Activated B cell treated with CpG ODN at 0.5 μM for 24 hours (primary cell): ENCODE data around the gene WNT3A. TPM values are rescaled to one million over a fixed set of nuclear protein-coding genes. Genes with fewer than 3 reads are reported as not detected.

Experiments
- ATAC-seq: fragments of 200-7000 bp; cut with Tn5 transposase; one replicate; pipeline ENCODE4 v1.10.0; 2021; ENCODE audit warnings: low read depth, mild to moderate bottlenecking, moderate library complexity
- CTCF ChIA-PET: fragments of 350-600 bp; sonication (Branson Sonifier 250); formaldehyde crosslinking; loops from one replicate; lab custom pipeline; 2021; ENCODE audit warnings: antibody characterized with exemption; lab: Charles Lee
- POLR2A ChIA-PET: fragments of 350-600 bp; sonication (Branson Sonifier 250); formaldehyde crosslinking; loops from one replicate; lab custom pipeline; 2021; ENCODE audit warnings: antibody characterized with exemption; lab: Charles Lee
- DNase-seq: peaks from one replicate; pipeline ENCODE4 v3.0.0; 2022
- H3K27ac Mint-ChIP-seq: one replicate; pipeline ENCODE4 v1.8.0; 2020; ENCODE audit warnings: mixed read lengths
- H3K27me3 Mint-ChIP-seq: one replicate; pipeline ENCODE4 v1.8.0; 2021; ENCODE audit warnings: mixed read lengths
- H3K36me3 Mint-ChIP-seq: one replicate; pipeline ENCODE4 v1.8.0; 2021; ENCODE audit warnings: low read depth, mixed read lengths
- H3K4me1 Mint-ChIP-seq: one replicate; pipeline ENCODE4 v1.8.0; 2021; ENCODE audit warnings: mixed read lengths
- H3K4me3 Mint-ChIP-seq: one replicate; pipeline ENCODE4 v1.8.0; 2020; ENCODE audit warnings: mild to moderate bottlenecking, mixed read lengths
- H3K9me3 Mint-ChIP-seq: one replicate; pipeline ENCODE4 v1.8.0; 2020; ENCODE audit warnings: mixed read lengths
- intact Hi-C: fragments of 100-400 bp; cut with micrococcal nuclease; formaldehyde crosslinking; loops from one replicate; pipeline ENCODE4 v1.15.1; 2024
- total RNA-seq: library from RNA; stranded (reverse); gene quantifications from 2 replicates; pipeline ENCODE4 v1.2.3, GENCODE V29; 2022
- TF ChIP-seq, protein P1 (sequence below): fragments of 200-600 bp; IDR thresholded peaks from one replicate; pipeline ENCODE4 v1.8.0; 2022; ENCODE audit warnings: antibody characterized with exemption, mild to moderate bottlenecking

WNT3A gene
- total RNA-seq, 1 donor from 2014 or later = not detected

- no peak for ATAC-seq
- TF ChIP-seq, protein P1, sequence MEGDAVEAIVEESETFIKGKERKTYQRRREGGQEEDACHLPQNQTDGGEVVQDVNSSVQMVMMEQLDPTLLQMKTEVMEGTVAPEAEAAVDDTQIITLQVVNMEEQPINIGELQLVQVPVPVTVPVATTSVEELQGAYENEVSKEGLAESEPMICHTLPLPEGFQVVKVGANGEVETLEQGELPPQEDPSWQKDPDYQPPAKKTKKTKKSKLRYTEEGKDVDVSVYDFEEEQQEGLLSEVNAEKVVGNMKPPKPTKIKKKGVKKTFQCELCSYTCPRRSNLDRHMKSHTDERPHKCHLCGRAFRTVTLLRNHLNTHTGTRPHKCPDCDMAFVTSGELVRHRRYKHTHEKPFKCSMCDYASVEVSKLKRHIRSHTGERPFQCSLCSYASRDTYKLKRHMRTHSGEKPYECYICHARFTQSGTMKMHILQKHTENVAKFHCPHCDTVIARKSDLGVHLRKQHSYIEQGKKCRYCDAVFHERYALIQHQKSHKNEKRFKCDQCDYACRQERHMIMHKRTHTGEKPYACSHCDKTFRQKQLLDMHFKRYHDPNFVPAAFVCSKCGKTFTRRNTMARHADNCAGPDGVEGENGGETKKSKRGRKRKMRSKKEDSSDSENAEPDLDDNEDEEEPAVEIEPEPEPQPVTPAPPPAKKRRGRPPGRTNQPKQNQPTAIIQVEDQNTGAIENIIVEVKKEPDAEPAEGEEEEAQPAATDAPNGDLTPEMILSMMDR = no peak
- DNase-seq = no peak
- H3K4me1 Mint-ChIP-seq = peaks cover 2% of the 10 kb centered on the region
- no peaks in the 10 kb centered on the region for H3K36me3 Mint-ChIP-seq
- H3K4me3 Mint-ChIP-seq = no peak overlapping the region
- intact Hi-C loops = no loop called here
- POLR2A ChIA-PET = no interaction called here
- H3K27me3 Mint-ChIP-seq = peaks cover 56% of the 10 kb centered on the region
- peaks cover 4% of the 10 kb centered on the region for H3K9me3 Mint-ChIP-seq
- CTCF ChIA-PET = no interaction called here
- no peak overlapping the region for H3K27ac Mint-ChIP-seq
These were observed 29.0 kb downstream of the WNT3A start for GRCh38 chr1:228035844-228036243.

- H3K4me1 Mint-ChIP-seq = peaks cover 2% of the 10 kb centered on the region
- intact Hi-C loops = no loop called here
- DNase-seq = no peak
- no peak for ATAC-seq
- H3K27me3 Mint-ChIP-seq = peaks cover 47% of the 10 kb centered on the region
- H3K36me3 Mint-ChIP-seq = no peaks in the 10 kb centered on the region
- POLR2A ChIA-PET = no interaction called here
- CTCF ChIA-PET = no interaction called here
- TF ChIP-seq, protein P1 = no peak
- no peak overlapping the region for H3K4me3 Mint-ChIP-seq
- H3K9me3 Mint-ChIP-seq = peaks cover 4% of the 10 kb centered on the region
- H3K27ac Mint-ChIP-seq = no peak overlapping the region
These were observed 30.0 kb downstream of the WNT3A start for GRCh38 chr1:228036701-228037231.

GRCh38 chr1:228037401-228038386 is 30.9 kb downstream of the WNT3A start:
- ChIA-PET POLR2A (no interaction called here), CTCF (no interaction called here)
- no peak overlapping the region for H3K4me3 Mint-ChIP-seq
- H3K4me1 Mint-ChIP-seq = peaks cover 2% of the 10 kb centered on the region
- H3K36me3 Mint-ChIP-seq = no peaks in the 10 kb centered on the region
- ATAC-seq (peak; percentile 87), DNase-seq (no peak)
- TF ChIP-seq, protein P1 = no peak
- H3K27me3 Mint-ChIP-seq = peaks cover 41% of the 10 kb centered on the region
- intact Hi-C loops = no loop called here
- no peak overlapping the region for H3K27ac Mint-ChIP-seq
- H3K9me3 Mint-ChIP-seq = peaks cover 4% of the 10 kb centered on the region

DNA sequence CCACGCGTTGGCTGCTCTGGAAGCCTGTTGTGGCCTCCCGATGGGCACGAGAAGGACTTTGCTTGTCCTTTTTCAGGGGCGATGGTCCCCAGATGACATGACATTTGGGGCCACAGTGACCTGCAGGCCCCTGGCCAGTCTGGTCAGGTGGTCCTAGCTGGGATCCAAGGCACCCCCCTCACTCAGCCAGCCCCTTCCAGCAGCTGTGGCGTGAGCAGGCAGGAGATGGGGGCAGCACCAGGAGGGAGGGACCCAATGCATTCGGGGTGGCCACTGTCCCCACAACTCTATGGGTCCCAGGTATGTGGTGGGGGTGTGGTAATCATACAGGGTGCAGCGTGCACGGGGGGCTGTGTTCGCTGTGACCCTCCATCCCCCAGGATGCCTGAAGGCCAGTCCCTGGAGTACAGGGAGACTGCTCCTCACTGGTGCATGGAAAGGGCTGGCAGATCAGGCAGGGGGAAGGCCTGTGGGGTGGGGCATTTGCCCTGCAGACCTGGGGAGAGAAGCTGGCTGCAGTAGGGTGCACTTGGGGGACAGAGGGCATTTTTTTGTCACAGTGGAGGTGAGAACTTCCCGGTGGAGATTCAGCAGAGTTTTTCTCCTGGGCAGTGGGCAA is 31.7 kb downstream of the WNT3A start:
- no peak for ATAC-seq
- Mint-ChIP-seq H3K36me3 (no peaks in the 10 kb centered on the region), H3K4me1 (peaks cover 2% of the 10 kb centered on the region), H3K27ac (no peak overlapping the region), H3K27me3 (peaks cover 35% of the 10 kb centered on the region), H3K9me3 (peaks cover under 1% of the 10 kb centered on the region), H3K4me3 (no peak overlapping the region)
- no peak for DNase-seq
- ChIA-PET POLR2A (no interaction called here), CTCF (no interaction called here)
- TF ChIP-seq, protein P1 = no peak
- intact Hi-C loops = no loop called here
